HTERT RPE-1 (cell line): ENCODE results near the gene WWP2.
"Not testable (repeated sequence)": the region's sequence is repeated elsewhere in the genome, so short reads cannot be mapped to it uniquely, and the experiment has no call there.

Experiments
- in situ Hi-C: fragments of 300-500 bp; cut with MboI; formaldehyde crosslinking; loops from 4 replicates; pipeline ENCODE4 v1.14.3; 2020; ENCODE audit warnings: low sequenced_read_pairs

WWP2 gene

GRCh38 chr16:69972935-69973334 is 210.8 kb downstream of the WWP2 start:
- in situ Hi-C loops, result not testable (repeated sequence)

DNA sequence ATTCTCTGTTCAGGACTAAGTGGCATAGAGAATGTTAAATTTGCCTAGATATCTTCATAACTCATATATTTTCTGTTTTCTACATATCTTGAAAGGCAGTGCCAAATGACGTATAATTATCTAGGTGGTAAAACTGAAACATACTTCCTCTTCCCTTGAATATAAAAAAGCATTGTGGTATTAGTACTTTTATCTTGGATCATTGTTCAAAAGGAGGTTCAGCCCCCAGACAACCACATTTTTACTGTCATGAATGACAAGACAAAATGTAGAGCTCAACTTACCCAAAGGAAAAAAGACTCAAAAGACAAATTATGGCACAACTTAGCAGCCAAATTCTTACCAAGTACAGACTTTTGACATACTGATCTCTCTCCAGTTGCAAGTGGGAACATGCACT is 223.1 kb downstream of the WWP2 start:
- in situ Hi-C loops, result not testable (repeated sequence)
